ENCODE data around the gene AOC3. TPM values are rescaled to one million over a fixed set of nuclear protein-coding genes. Genes with fewer than 3 reads are reported as not detected.

Gene AOC3
- total and polyA plus RNA-seq, 2 donors (not counting 3 experiments of a cell fraction or from before 2014, with no cell fraction given), result 0.11 to 0.27 TPM

GRCh38 chr17:42832934-42833766, 17.8 kb upstream of the AOC3 start, which contains the start of gene PSME3:
PSME3 (plus strand) TSS chr17:42833397; CDS start chr17:42833632, 235 bp downstream.
- Histone ChIP-seq H3K9me3 (replicated peaks; ENCODE audit: control insufficient read depth, insufficient read depth, low read length) (no peaks in the 10 kb centered on the region), H3K4me2 (ENCODE audit: insufficient read depth, low read length) (peak within 1 kb of the TSS; percentile 73), H3K9ac (replicated peaks; ENCODE audit: extremely low read depth, insufficient read depth, low read length) (peak within 1 kb of the TSS; percentile 86), H3K79me2 (ENCODE audit: control insufficient read depth, insufficient read depth, low read length) (peaks cover 26% of the 10 kb centered on the region), H3K27ac (ENCODE audit: insufficient read depth, low read depth, low read length) (peak within 1 kb of the TSS; percentile 71), H3K9me1 (replicated peaks; ENCODE audit: control insufficient read depth, extremely low read depth, insufficient read depth, low read length) (no peaks in the 10 kb centered on the region), H2AFZ (ENCODE audit: low read depth, low read length) (peak within 1 kb of the TSS; percentile 68), H3K4me3 (replicated peaks in 1 of 3; ENCODE audit: insufficient read depth in 1 of 3, low read depth in 1 of 3, low read length in 3 of 3) (peak within 1 kb of the TSS; percentile 58 to 81 (median 80)), H3K27me3 (ENCODE audit: control insufficient read depth in 2 of 2, insufficient read depth in 2 of 2, low read length in 2 of 2) (peaks cover 0 to 4% of the 10 kb centered on the region in 2 experiments), H3K4me1 (ENCODE audit: control insufficient read depth, extremely low read depth, insufficient read depth, low read length) (peaks cover 17% of the 10 kb centered on the region), H4K20me1 (replicated peaks; ENCODE audit: control insufficient read depth, extremely low read depth, insufficient read depth, low read length) (no peaks in the 10 kb centered on the region), H3K36me3 (ENCODE audit: control insufficient read depth in 2 of 2, extremely low read depth in 1 of 2, insufficient read depth in 2 of 2, low read length in 2 of 2) (peaks cover 8 to 9% of the 10 kb centered on the region in 2 experiments)
- BruUV-seq (replicated peaks), result TSS peak; percentile 89
- POLR2A ChIA-PET, result no interaction called here
- FAIRE-seq (peak; percentile 76), DNase-seq (ENCODE audit: low read depth, low spot score) (peak; percentile 91)
- TF ChIP-seq POLR2AphosphoS5 (IDR thresholded peaks at IDR 0.05; ENCODE audit: insufficient read depth, low read depth, low read length), result peak; percentile 94
- TF ChIP-seq MYC (IDR thresholded peaks at IDR 0.05; ENCODE audit: low read depth, low read length), result peak; percentile 99
- TF ChIP-seq POLR2A (IDR thresholded peaks at IDR 0.05; ENCODE audit: low read depth, low read length), result peak; percentile 91
- TF ChIP-seq FOS (IDR thresholded peaks at IDR 0.05; ENCODE audit: borderline replicate concordance, insufficient read depth, low read length), result no peak
- TF ChIP-seq MAX (IDR thresholded peaks at IDR 0.05; ENCODE audit: insufficient read depth, insufficient read length), result peak; percentile 98
- no peak for TF ChIP-seq GATA2 (IDR thresholded peaks at IDR 0.05; ENCODE audit: insufficient read depth, insufficient read length, low read depth, low read length)
- TF ChIP-seq EZH2 (IDR thresholded peaks at IDR 0.05; ENCODE audit: borderline replicate concordance, low read depth, low read length, severe bottlenecking), result no peak
- no peak for TF ChIP-seq JUN (IDR thresholded peaks at IDR 0.05; ENCODE audit: borderline replicate concordance, insufficient read depth, insufficient read length, low read depth)
- TF ChIP-seq CTCF (IDR thresholded peaks at IDR 0.05; ENCODE audit: extremely low read depth in 1 of 2, insufficient read depth in 1 of 2, low read depth in 1 of 2, low read length in 2 of 2), result no peak
- intact Hi-C loops (cut with micrococcal nuclease) (loop anchor here (1.0 kb wide), 1 partner anchor 35 kb away; the partner anchor contains the start of genes CNTD1 and COA3), dilution Hi-C loops (cut with MboI; ENCODE audit: extremely low pct_ligation_motif_present, low sequenced_read_pairs) (no loop called here)
- CTCF ChIA-PET, result interaction anchor here (0.5 to 3.0 kb wide), 6 partner anchors 9 to 165 kb away, joined by 3 to 18 read pairs (median 4); partner anchors contain the start of genes BECN1 and RPL27

All from endothelial cell of umbilical vein (primary cell).